T-helper 1 cell treated with Interleukin-12 subunit alpha and Interleukin-12 subunit beta and Interleukin-4 antibody, amounts not matched to agents 30 ng/mL and 1 ng/mL, for 36 hours (primary cell): ENCODE results near the gene ZSWIM4. TPM values are rescaled to one million over a fixed set of nuclear protein-coding genes. Genes with fewer than 3 reads are reported as not detected.
"Not testable (repeated sequence)": the region's sequence is repeated elsewhere in the genome, so short reads cannot be mapped to it uniquely, and the experiment has no call there.

ENCODE experiments used
- intact Hi-C: fragments of 100-400 bp; cut with micrococcal nuclease; formaldehyde crosslinking; loops from one replicate; pipeline ENCODE4 v1.15.1; 2024
- total RNA-seq: library from RNA; stranded (reverse); gene quantifications from 2 replicates; pipeline ENCODE4 v1.2.3, GENCODE V29; 2022

Gene ZSWIM4
- total RNA-seq, 1 donor from 2014 or later, result 8.1 TPM

DNA sequence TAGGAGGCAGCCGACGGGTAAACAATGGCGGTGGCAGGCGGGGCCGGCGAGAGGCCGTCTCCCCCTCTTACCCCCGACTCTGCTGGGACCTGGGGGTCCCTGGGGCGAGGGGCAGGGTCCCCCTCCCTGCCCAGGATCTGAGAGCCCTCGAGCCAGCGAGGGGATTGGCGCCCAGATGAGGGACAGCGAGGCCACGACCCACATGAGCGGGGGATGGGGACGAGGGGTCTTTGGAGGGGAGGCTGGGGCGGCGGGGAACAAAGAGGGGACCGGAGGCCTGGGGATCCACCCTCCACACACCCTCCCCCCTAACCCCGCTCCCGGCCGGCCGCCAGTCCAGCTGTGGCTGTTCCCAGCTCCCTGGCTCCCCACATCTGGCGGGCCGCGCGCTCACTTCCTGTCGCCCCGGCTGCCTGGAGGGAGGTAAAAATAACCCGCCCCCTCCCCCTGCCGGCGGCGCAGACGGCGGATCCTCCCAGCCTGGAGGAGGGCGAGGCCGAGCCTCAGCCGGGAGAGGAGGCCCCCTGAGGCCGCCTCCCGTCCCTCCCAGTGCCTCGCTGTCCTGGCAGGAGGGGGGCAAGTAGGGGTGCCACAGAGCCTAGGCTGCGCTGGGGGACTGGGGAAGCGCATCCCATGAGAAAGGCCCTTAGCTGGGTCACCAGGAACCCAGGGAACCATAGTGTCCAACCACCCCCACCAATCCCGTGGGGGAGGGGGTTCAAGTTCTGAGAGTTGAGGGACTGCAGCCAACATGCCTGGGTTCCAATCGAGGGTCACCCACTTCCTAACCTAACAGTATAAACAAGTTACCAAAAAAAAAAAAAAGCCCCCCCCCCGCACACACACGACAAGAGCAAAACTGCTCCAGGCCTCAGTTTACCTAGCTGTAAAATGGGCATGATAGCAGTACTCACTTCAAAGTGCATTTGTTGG is 52.4 kb downstream of the ZSWIM4 start:
- intact Hi-C loops, result loop anchor here (1.0 to 10.0 kb wide), 6 partner anchors 8 to 903 kb away; partner anchors contain the start of genes ADGRE5 and RAD23A

DNA sequence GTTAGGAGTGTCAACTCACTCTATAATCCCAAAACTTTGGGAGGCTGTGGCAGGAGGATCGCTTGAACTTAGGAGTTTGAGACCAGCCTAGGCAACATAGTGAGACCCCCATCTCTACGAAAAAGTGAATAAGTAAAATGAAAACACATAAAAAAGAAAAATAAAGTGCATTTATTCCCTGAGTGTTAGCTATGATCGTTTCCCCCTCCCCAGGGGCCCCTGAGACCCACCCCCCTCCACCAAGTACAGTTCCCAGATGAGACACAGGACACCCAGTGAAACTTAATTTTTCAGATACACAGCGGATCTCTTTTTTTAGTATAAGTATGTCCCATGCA is 53.1 kb downstream of the ZSWIM4 start:
- intact Hi-C loops, result loop anchor here (5.0 to 10.0 kb wide), 3 partner anchors 534 to 904 kb away; partner anchors contain the start of genes ADGRE5 and RAD23A

DNA sequence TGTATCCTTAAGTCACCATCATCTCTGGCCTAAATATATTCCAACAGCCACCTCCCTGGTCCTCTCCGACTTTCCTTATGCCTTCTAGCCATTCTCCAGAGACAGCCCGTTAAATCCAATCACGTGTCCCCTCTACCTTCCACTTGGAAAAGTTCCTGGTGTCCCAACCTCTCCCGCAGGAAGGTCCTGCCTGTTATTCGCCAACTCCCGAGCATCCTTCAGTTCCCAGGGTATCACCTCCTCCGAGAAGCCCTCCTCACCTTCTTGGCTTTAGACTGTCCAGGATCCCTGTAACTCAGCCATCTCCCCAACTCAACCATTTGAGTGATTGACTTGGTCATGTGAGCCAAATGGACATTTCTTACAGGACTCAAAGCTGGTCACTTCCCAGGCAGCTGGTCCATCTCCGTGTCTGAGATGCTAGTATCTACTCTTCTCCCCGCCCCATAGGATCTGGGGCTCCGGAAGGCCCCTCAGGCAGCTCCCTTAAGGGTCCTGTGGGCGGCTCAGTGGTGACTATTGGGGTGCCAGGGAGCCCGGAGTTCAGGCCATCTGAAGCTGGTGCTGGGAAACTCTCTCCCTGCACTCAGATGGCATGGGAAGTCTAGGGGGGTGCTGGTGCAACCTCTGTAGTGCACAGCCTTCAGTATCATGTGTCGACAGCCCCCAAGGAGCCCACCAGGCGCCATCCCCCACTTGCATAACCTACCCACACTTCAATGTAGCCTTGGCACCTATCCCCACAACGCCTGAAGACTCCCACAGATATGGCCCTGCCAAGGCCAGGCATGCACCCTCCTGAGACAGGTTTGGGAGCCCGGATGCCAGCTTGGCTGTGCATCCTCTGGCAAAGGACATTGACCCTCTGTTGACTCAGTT is 53.8 kb downstream of the ZSWIM4 start:
- intact Hi-C loops, result loop anchor here (5.0 to 10.0 kb wide), 3 partner anchors 533 to 904 kb away; partner anchors contain the start of genes ADGRE5 and RAD23A

DNA sequence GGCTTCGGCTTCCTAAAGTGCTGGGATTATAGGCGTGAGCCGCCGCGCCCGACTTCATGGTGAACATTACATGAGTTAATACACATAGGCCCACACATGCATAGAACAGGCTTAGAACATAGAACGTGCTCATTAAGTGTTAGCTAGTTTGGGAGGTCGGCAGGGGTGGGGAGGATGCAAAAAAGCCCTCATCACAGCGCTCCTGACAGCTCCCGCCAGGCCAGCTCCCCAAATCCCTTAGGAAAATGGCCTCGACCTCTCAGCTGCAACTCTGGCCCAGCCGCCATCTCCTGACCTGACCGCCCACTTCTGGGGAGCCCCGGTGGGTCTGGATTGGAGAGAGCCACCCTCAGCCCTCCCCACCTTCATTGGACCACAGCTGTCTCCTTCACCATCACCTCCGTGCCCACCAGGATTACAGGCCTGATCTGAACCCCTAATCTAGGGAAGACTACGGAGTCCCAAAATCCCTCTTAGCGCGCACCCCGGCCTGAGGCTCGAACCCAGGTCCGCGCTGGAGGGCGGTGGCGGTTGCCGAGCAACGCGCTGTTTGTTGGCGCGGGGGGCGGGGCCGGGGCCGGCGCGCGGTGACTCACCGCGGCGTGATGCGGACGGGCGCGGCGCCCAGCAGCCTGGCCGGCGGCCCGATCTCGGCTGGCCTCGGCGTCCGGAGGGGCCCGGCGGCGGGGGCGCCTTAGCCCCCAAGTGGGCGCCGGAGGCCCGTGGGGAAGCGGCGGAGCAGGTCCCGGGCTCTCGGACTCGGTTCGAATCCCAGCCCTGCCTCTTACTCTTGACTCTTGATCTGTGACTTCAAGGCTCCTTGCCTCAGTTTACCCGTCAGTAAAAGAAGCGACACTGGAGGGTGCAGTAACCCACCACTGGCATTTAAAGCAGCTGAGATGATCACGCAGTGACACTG is 55.0 kb downstream of the ZSWIM4 start:
- intact Hi-C loops, result loop anchor here (1.0 to 10.0 kb wide), 4 partner anchors 12 to 905 kb away; partner anchors contain the start of genes ADGRE5 and RAD23A

DNA sequence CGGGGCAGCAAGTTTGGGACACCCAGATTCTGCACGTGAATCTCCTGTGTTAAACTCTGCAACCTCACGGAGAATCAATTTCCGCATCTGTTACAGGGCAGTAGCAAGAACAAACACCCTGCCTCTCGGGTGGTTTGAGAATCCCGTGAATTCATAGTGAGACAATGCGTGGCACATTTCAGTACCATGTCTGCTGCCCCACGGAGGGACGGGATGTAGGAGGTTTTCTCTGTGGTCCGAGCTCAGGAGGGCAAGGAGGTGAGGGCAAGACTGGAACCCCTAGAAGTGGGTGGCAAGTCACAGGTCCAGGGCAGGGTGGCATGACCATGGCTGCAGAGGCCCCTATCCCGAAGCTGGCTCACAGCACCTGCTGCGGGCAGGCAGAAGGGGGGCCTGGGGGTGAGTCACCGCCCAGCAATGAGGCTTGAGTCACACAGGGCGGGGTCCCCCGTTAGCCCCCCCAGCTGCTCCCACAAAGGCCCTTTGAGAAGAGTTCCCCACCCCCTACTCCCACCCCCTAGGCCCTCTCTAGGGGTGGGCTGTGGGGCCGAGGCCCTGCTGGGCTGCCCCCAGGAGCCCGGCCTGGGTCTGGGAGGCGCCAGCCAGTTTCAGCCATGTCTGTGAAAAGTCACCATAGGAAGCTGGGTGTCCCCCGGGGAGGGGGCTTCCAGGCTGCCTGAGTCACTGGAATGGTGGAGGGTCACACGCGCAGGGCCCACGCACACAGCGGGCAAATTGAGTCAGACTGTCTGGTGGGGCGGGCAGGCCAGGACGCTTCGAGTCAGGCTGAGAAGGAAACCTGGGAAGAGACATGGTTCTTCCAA is 55.9 kb downstream of the ZSWIM4 start:
- intact Hi-C loops, result loop anchor here (1.0 kb wide), 1 partner anchor 11 kb away; no protein-coding TSS in a partner anchor

DNA sequence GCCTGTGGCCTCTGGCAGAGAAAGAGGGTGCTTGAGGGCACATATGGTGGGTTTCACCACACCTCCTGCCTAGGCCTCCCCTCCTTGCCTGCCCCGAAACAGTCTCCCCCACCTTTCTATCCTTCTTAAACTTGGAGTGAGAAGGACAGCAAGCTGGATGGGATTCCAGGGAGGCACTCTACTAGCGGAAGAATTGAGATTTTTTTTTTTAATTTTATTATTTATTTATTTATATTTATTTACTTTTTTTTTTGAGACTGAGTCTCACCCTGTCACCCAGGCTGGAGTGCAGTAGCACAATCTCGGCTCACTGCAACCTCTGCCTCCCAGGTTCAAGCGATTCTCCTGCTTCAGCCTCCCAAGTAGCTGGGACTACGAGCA is 56.5 kb downstream of the ZSWIM4 start:
- intact Hi-C loops, result not testable (repeated sequence)

DNA sequence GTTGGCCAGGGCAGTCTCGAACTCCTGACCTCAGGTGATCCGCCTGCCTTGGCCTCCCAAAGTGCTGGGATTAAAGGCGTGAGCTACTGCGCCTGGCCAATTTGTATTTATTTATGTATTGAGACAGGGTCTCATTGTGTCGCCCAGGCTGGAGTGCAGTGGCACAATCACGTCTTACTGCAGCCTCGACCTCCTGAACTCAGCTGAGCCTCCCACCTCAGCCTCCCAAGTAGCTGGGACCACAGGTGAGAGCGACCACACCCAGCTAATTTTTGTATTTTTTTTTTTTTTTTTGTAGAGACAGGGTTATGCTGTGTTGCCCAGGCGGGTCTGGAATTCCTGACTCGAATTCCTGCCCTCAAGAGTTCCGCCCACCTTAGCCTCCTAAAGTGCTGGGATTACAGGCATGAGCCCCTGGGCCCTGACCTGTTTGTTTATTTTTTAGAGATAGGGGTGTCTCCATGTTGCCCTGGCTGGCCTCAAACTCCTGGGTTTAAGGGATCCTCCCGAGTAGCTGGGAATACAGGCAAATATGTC is 57.0 kb downstream of the ZSWIM4 start:
- intact Hi-C loops, result not testable (repeated sequence)

DNA sequence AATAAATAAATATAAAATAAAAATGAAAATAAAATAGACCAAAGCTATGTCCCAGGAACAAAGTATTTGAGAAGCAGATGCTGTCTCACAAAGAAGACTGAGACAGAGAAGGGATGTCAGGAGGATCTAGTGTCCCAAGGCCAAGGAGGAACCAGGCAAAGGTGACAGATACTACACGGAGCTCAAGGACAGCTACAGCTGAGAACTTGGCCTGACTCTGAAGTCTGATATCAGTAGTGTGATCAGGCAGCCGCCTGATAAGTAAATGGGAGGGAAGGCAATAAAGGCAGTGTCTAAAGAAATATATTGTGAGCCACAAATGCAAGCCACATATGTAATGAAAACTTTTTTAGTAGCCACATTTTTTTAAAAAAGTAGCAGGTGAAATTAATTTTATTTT is 61.3 kb downstream of the ZSWIM4 start:
- intact Hi-C loops, result no loop called here

DNA sequence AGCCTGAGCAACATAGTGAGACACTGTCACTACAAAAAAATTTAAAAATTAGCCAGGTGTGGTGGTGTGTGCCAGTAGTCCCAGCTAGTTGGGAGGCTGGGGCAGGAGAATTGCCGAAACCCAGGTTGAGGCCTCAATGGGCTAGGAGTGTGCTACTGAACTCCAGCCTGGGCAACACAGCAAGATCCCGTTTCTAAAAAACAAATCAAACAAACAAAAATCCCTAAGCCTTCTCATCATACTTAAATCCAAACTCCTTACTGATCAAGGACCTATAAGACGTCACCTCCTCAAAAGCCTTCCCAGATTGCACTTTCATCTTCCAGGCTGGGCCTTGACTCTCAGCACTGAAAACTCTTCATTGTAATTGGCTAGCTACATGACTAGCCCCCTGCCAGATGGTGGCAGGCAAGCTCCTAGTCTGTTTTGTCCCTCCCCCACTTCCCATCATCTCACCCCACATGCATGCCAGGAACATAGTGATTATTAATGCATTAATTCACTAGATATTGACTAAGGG is 64.2 kb downstream of the ZSWIM4 start:
- intact Hi-C loops, result no loop called here

GRCh38 chr19:13860679-13861391 is 65.6 kb downstream of the ZSWIM4 start:
- intact Hi-C loops, result loop anchor here (1.0 kb wide), 1 partner anchor 15 kb away; no protein-coding TSS in a partner anchor

GRCh38 chr19:13861392-13861713 is 66.1 kb downstream of the ZSWIM4 start:
- intact Hi-C loops, result loop anchor here (1.0 kb wide), 1 partner anchor 15 kb away; no protein-coding TSS in a partner anchor

- intact Hi-C loops, result loop anchor here (1.0 to 2.0 kb wide), 9 partner anchors 12 to 585 kb away; partner anchors contain the start of genes C19orf53 and ZSWIM4
Measured at GRCh38 chr19:13861714-13862531, 66.7 kb downstream of the ZSWIM4 start.

GRCh38 chr19:13864046-13864666 is 68.9 kb downstream of the ZSWIM4 start:
- intact Hi-C loops, result no loop called here

DNA sequence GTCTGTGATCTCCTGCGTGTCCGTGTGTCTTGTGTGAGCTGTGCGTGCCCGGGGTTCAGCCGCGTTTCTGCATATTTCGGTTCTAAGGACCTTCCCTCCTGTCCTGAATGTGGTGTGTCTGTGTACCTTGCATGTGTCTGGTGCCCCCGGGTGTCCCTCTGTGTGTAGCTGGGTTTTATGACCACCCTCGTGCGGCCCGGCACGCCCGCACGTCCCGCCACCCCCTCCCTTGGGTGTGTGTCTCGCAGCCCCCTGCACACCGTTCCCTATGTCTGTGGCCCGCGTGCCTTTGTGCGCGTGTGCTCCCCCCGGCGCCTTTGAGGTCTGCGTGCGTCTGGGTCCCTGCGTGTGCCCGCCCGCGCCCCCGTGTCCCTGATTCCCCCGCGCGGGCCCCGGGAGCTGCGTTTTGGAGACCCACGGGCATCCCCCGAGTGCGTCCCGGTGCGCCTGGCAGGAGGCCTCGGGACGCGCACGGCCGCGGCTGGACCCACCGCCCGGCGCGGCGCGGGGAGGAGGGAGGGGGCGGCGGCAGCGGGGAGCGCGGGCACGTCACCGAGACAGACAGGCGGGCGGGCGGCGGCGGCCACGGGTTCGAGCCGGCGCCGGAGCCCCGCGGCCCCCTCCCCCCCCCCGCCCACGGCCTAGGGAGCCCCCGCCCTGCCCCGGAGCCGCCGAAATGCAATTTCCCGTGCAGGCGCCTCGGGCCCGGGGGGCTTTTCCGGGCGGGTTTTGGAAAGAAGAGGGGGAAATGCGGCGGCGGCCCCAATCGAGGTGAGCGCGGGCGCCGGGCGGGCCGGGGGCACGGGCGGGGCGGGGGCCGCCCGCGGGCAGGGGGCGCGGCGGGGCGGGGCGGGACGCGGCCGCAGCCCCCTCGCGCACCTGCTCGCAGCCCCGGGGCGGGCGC is 69.7 kb downstream of the ZSWIM4 start:
- intact Hi-C loops, result no loop called here

GRCh38 chr19:13865571-13866462 is 70.6 kb downstream of the ZSWIM4 start:
- intact Hi-C loops, result no loop called here
